ENCODE measurements around the gene LIMS2.

The LIMS2 gene

GRCh38 chr2:127597046-127597983 is 78.0 kb downstream of the LIMS2 start:
- no peak for DNase-seq

- DNase-seq: no peak
Observed at GRCh38 chr2:127596311-127597045, 78.9 kb downstream of the LIMS2 start.

- DNase-seq: no peak
Observed at GRCh38 chr2:127594116-127594591, 81.2 kb downstream of the LIMS2 start.

- DNase-seq: no peak
Observed at GRCh38 chr2:127593228-127594115, 81.9 kb downstream of the LIMS2 start.

GRCh38 chr2:127592761-127593227 is 82.5 kb downstream of the LIMS2 start:
- DNase-seq: no peak

GRCh38 chr2:127591221-127591923 is 84.0 kb downstream of the LIMS2 start:
- DNase-seq: peak; percentile 81

- DNase-seq: no peak
Observed at GRCh38 chr2:127590386-127591190, 84.7 kb downstream of the LIMS2 start.

- no peak for DNase-seq
Observed at GRCh38 chr2:127589841-127590240, 85.5 kb downstream of the LIMS2 start.

- no peak for DNase-seq
Observed at GRCh38 chr2:127589358-127589757, 86.0 kb downstream of the LIMS2 start.
